Activated CD4-positive, CD25-positive, alpha-beta regulatory T cell treated with anti-CD3 and anti-CD28 coated beads, Interleukin-2, amount 50 U/mL, for 24 hours (primary cell): ENCODE results near the gene PPP1R2B.

Experiments used
- ATAC-seq, 2 donors: fragments of 150-1000 bp; cut with Tn5 transposase; one replicate each; pipeline ENCODE4 v1.10.0; 2021; ENCODE audit warnings: mild to moderate bottlenecking in 1 of 2, moderate library complexity in 1 of 2

The PPP1R2B gene

GRCh38 chr5:156879665-156880285 is 29.7 kb downstream of the PPP1R2B start:
- no peak for ATAC-seq

GRCh38 chr5:156883316-156883875 is 33.3 kb downstream of the PPP1R2B start:
- ATAC-seq = no peak

GRCh38 chr5:156888520-156888919 is 38.4 kb downstream of the PPP1R2B start:
- no peak for ATAC-seq

- no peak for ATAC-seq
Measured at GRCh38 chr5:156892223-156892622, 42.1 kb downstream of the PPP1R2B start.

GRCh38 chr5:156892864-156893263 is 42.8 kb downstream of the PPP1R2B start:
- no peak for ATAC-seq

- no peak for ATAC-seq
Measured at GRCh38 chr5:156893517-156893916, 43.4 kb downstream of the PPP1R2B start.

- no peak for ATAC-seq
Measured at GRCh38 chr5:156896546-156896945, 46.5 kb downstream of the PPP1R2B start.
